ENCODE results near the gene MYH9.

The MYH9 gene

DNA sequence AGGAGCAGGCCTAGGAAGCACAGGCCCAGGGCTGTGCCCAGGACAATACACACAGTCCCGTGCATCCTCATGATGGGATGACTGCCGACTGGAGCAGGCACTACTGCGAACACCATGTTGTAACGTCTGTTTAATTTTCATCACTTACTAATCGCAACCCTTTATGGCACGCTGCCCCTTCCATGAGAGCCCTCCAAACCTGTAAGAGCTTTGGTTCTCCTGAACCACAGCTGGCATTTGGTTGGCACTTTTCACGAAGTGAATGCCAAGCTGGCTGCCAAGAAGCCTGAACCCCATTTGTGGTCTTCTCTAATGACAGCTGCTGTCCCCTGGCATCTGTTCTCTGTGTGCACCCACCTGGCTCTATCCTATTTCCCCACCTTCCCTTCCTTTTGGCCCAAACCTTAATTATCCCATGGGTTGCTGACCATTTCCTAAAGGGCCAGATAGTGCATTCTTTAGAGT is 98.3 kb downstream of the MYH9 start:
- TF ChIP-seq, protein P1, sequence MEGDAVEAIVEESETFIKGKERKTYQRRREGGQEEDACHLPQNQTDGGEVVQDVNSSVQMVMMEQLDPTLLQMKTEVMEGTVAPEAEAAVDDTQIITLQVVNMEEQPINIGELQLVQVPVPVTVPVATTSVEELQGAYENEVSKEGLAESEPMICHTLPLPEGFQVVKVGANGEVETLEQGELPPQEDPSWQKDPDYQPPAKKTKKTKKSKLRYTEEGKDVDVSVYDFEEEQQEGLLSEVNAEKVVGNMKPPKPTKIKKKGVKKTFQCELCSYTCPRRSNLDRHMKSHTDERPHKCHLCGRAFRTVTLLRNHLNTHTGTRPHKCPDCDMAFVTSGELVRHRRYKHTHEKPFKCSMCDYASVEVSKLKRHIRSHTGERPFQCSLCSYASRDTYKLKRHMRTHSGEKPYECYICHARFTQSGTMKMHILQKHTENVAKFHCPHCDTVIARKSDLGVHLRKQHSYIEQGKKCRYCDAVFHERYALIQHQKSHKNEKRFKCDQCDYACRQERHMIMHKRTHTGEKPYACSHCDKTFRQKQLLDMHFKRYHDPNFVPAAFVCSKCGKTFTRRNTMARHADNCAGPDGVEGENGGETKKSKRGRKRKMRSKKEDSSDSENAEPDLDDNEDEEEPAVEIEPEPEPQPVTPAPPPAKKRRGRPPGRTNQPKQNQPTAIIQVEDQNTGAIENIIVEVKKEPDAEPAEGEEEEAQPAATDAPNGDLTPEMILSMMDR (conservative IDR thresholded peaks at IDR 0.05): no peak
- TF ChIP-seq ZFX (IDR thresholded peaks at IDR 0.05): no peak
- no peak overlapping the region for H3K27ac ChIP-seq

DNA sequence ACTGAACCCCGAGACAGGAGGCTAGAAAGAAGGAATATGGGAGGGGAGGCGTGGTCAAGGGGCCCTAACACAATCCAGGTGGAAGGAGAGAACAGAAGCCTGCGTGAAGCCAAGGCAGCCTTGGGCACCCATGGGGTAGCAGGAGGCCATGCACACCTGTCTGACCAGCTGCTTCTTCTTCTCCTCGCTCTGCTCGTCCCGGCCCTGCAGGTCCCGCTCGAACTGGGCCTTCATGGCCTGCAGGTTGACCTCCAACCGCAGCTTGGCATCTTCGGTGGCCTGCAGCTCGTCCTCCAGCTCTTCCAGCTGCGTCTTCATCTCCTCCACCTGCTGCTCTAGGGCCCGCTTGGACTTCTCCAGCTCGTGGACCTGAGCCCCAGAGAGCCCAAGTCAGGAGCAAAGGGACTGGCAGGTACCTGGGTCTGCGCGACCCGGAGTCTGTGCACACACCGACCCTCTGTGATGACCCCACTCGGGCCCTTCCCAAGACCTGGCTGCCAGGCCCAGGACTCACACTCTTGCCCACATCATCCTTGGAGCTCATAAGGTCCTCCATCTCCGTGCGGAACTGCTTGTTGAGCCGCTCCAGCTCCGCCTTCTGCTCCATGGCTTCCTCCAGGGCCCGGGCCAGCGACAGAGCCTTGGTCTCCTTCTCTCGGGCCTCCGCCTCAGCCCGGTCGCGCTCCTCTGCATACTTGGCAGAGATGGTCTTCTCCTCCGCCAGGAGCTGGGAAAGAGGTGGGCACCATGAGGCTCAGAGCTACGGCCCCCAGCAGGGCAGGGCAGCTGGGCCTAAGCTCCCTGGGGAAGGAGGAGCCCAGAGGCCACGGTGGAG is 99.0 kb downstream of the MYH9 start:
- TF ChIP-seq, protein P1 (conservative IDR thresholded peaks at IDR 0.05): no peak
- no peak for TF ChIP-seq ZFX (IDR thresholded peaks at IDR 0.05)
- no peak overlapping the region for H3K27ac ChIP-seq

DNA sequence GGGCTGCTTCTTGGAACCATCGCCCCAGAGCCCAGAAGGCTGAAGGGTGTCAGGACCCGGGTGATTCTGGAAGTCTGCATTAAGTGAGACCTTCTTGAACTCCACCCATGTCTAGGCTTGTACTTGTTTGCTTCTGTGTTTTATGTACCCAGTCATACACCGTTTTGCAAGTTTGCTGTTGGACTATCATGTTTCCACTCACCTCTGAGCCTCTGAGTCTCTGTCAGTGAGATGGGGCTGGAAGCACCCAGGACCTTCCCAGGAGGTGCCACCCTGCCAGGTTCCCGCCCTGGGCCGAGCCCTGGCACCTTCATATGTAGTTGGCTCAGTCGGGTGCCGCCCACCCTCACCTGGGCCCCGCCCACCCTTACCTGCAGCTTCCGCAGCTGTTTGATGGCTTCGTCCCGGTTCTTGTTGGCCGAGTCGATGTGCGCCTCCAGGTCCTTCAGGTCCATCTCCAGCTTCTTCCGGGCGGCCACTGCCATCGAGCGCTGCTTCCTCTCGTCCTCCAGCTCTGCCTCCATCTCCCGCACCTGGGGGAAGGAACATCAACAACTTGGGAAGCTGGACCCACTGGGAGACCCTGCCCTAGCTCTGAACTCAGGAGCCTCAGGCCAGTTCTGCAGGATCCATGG is 99.8 kb downstream of the MYH9 start:
- no peak overlapping the region for H3K27ac ChIP-seq
- TF ChIP-seq ZFX (IDR thresholded peaks at IDR 0.05): no peak
- TF ChIP-seq, protein P1 (conservative IDR thresholded peaks at IDR 0.05): no peak

DNA sequence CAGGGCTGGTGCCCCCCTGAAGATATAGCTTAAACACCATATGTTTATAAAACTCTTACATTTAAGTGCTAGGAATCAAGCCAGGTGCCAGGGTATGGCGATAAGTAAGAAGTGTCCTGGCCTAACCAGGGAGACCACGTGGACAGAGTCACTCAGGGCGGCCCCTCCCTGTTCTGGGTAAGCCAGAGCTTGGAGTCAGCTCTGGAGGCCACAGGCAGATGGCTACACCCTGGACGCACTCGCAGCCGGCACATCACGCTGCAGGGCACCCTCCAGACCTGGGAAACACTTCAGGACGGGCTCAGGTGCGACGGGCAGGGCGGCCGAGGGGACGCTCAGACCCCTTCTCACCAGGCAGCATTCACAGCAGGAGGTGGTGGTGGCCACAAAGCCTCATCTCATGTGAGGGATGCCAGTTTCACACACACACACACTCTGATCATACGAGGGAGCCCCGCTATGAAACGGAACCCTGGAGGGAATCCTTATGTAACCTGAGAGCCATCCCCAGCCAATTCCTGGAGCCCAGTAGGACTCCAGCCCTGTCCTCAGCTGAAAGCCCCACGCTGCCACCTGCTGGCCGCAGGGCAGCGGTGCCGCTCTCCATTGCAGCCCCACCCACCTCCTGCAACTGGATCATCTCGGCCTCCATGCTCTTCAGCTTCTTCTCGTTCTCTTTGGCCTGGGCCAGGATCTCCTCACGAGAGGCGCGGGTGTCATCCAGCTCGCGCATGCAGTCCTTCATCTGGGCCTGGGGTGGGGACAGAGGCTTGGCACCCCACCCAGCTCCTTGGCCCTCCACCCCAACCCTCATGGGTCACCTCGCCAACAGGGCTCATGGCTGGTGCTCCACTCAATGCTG is 101.4 kb downstream of the MYH9 start:
- TF ChIP-seq ZFX (IDR thresholded peaks at IDR 0.05): no peak
- TF ChIP-seq, protein P1 (conservative IDR thresholded peaks at IDR 0.05): peak; percentile 98
- no peak overlapping the region for H3K27ac ChIP-seq

DNA sequence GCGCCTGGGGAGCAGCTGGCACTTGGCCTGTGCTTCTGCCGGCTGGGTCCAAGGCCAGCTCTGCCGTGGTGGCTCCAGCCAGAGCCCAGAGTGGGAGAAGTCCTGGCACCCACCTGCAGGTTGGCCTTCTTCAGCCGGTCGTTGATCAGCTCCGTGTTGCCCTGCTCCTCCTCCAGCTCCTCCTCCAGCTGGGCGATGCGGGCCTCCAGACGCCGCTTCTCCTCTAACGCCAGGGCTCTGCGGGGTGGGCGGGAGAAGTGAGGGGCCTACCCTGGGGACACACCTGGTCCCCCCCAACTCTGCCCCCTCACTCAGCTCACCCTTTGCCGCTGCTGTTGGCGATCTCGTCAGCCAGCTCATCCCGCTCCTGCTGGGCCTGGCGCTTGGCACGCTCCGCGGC is 102.2 kb downstream of the MYH9 start:
- no peak overlapping the region for H3K27ac ChIP-seq
- TF ChIP-seq, protein P1 (conservative IDR thresholded peaks at IDR 0.05): no peak
- no peak for TF ChIP-seq ZFX (IDR thresholded peaks at IDR 0.05)

DNA sequence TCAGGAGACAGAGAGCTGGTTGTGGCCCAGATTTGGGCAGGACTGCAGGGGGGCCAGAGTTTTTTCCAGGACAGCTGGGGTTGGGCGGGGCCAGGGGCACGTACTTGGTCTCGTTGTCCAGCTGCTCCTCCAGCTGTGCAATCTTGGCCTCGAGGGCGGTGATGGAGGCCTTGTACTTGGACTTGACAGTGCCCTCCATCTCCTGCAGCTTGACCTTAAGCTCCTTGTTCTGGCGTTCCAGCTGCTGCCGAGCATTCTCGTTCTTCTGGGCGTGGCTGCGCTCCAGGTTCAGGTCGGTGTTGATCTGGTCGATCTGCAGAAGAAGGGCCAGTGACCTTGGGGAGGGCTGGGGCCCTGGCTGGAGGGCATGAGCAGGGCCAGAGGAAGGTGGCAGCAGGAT is 102.8 kb downstream of the MYH9 start:
- no peak for TF ChIP-seq ZFX (IDR thresholded peaks at IDR 0.05)
- TF ChIP-seq, protein P1 (conservative IDR thresholded peaks at IDR 0.05): no peak
- no peak overlapping the region for H3K27ac ChIP-seq
